Measurements from ENCODE around the gene SH3RF2. TPM values are rescaled to one million over a fixed set of nuclear protein-coding genes. Genes with fewer than 3 reads are reported as not detected.

The SH3RF2 gene
- total and polyA plus RNA-seq, 10 of the 15 experiments (the other 5 are each of a cell fraction or from before 2014, with no cell fraction given) = 0.15 TPM; not detected in 9

GRCh38 chr5:145944328-145944727 is 8.0 kb downstream of the SH3RF2 start:
- Histone ChIP-seq H3K27ac (ENCODE audit: control insufficient read depth, insufficient read depth) (no peak overlapping the region), H3K27me3 (replicated peaks in 1 of 2; ENCODE audit: control insufficient read depth in 2 of 2, insufficient read depth in 2 of 2, low read length in 1 of 2) (no peaks in the 10 kb centered on the region), H3K4me1 (ENCODE audit: control insufficient read depth, insufficient read depth, low read length) (no peaks in the 10 kb centered on the region), H3K9ac (ENCODE audit: control insufficient read depth, insufficient read depth, low read length) (no peak overlapping the region), H3K36me3 (ENCODE audit: control insufficient read depth in 2 of 2, insufficient read depth in 2 of 2, low read length in 1 of 2) (no peaks in the 10 kb centered on the region), H3K4me3 (no peak overlapping the region), H3K4me2 (ENCODE audit: control insufficient read depth, insufficient read depth) (no peak overlapping the region), H2AFZ (ENCODE audit: control insufficient read depth, low read depth, low read length) (no peak overlapping the region), H3K9me3 (replicated peaks; ENCODE audit: control insufficient read depth, insufficient read depth, low read length) (no peaks in the 10 kb centered on the region), H4K20me1 (ENCODE audit: control insufficient read depth, insufficient read depth) (no peaks in the 10 kb centered on the region), H3K79me2 (ENCODE audit: control insufficient read depth, insufficient read depth, low read length) (no peaks in the 10 kb centered on the region)
- ATAC-seq = no peak
- ChIA-PET CTCF (interaction anchor here (0.6 kb wide), 1 partner anchor 469 kb away, joined by 3 read pairs; no protein-coding TSS in a partner anchor), SMC1A (ENCODE audit: uncharacterized antibody, unreplicated experiment) (no interaction called here), RAD21 (ENCODE audit: unreplicated experiment) (no interaction called here), POLR2A (interaction anchor here (0.6 kb wide), 1 partner anchor 18 kb away, joined by 3 read pairs; no protein-coding TSS in a partner anchor)
- no peak for DNase-seq (ENCODE audit: low read depth, low spot score)
- in situ Hi-C loops (cut with MboI) (no loop called here), intact Hi-C loops (cut with micrococcal nuclease; ENCODE audit: unreplicated experiment) (no loop called here)
- BruUV-seq (replicated peaks) = no TSS peak
- 5% methylated on average over 3 of the region's 3 CpGs for WGBS (ENCODE audit: insufficient coverage, insufficient replicate concordance, low lambda C conversion rate, missing lambda C conversion rate)
- no peak for FAIRE-seq
- TF ChIP-seq SREBF2 (IDR thresholded peaks at IDR 0.05; ENCODE audit: low read length) (no peak), ZBTB33 (IDR thresholded peaks at IDR 0.05) (no peak), SMC3 (IDR thresholded peaks at IDR 0.05; ENCODE audit: borderline replicate concordance, low read length) (no peak), BCL3 (IDR thresholded peaks at IDR 0.05; ENCODE audit: borderline replicate concordance, insufficient read depth, low read depth, low read length, poor library complexity, severe bottlenecking) (no peak), TCF12 (IDR thresholded peaks at IDR 0.05; ENCODE audit: low read depth, low read length) (no peak), ESRRA (IDR thresholded peaks at IDR 0.05; ENCODE audit: low read length) (no peak), CREM (IDR thresholded peaks at IDR 0.05; ENCODE audit: low read depth) (no peak), ZNF274 (IDR thresholded peaks at IDR 0.05; ENCODE audit: insufficient read depth, insufficient read length) (no peak), MXI1 (IDR thresholded peaks at IDR 0.05; ENCODE audit: low read depth, low read length) (no peak), KAT2A (conservative IDR thresholded peaks at IDR 0.05; ENCODE audit: control insufficient read depth, low read depth, low read length) (no peak), CTCF (IDR thresholded peaks at IDR 0.05 in 2 of 3, conservative IDR thresholded peaks at IDR 0.05 in 1 of 3; ENCODE audit: control insufficient read depth in 2 of 3, extremely low read depth in 1 of 3, insufficient read depth in 1 of 3, low read depth in 3 of 3, low read length in 3 of 3) (no peak), USF2 (IDR thresholded peaks at IDR 0.05; ENCODE audit: borderline replicate concordance, low read depth, low read length) (no peak), ZNF687 (IDR thresholded peaks at IDR 0.05) (no peak), ZSCAN29 (IDR thresholded peaks at IDR 0.05) (no peak)

All from GM12878 (cell line).